Mesangial cell (primary cell): Measurements from ENCODE around the gene DBNDD1. TPM values are rescaled to one million over a fixed set of nuclear protein-coding genes. Genes with fewer than 3 reads are reported as not detected.

Experiments
- total RNA-seq: library from RNA; depleted of rRNA; stranded (reverse); fragments of >200 nt; gene quantifications from 2 replicates; pipeline ENCODE4 v1.2.3, GENCODE V29; 2015

Gene DBNDD1
- 14.2 and 21.8 TPM in 2 replicates for total RNA-seq

DNA sequence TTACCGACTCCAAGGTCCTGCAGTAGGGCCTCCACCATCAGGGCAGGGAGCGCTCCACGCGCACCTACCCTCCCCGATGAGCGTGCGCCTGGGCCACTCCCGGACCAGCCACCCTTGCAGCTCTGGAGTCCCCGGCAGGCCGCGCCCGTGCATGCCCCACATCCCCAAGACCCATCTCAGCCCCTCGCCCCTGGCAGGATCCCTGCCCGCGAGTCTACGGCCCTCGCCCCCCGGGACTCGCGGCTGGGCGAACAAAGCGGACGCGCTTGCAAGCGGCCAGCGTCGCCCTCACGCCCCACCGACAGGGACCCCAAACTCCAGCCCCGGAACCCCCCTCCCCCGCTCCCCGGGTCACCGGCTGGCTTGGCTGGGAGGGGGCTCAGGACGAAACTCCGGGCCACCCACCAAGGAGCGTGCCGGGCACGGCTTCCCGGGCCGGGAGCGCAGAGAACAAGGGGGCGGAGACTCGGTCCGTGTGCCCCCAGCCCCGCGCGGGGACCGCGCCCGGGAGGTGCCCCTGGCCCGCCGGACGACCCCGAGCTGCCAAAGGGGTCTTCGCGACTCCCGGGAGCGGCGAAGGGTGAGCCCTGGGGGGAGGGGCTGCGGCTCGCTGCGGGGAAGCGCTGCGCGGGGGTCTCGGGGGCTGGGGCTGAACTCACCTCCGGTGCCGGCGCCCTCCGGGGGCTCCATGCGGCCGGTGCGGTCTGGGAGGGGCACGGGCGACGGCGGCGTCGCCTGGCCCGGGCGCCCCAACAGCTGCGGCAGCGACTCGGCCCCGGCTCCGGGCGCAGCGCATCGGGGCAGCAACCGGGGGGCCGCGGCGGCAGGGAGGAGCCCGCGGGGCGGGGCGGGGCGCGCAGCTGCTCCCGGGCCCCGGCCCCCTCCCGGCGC, at the start of gene DBNDD1:
Gene DBNDD1 (minus strand): TSS at position 805 of the 891 bp plus-strand sequence. CDS start 115 bp downstream, at position 690.

Other genes with a start within 250 kb of the DBNDD1 start
- 7.7 and 38.1 TPM in 2 replicates for gene FANCA, start 202.8 kb downstream of the DBNDD1 start, total RNA-seq
- gene SPIRE2, start 191.0 kb downstream of the DBNDD1 start, total RNA-seq: 1.5 and 5.8 TPM in 2 replicates
- 103 and 206 TPM in 2 replicates for gene TCF25, start 145.9 kb downstream of the DBNDD1 start, total RNA-seq
- 2.9 and 4.3 TPM in 2 replicates for gene MC1R, start 100.6 kb downstream of the DBNDD1 start, total RNA-seq
- 488 and 691 TPM in 2 replicates for gene TUBB3, start 96.1 kb downstream of the DBNDD1 start, total RNA-seq
- gene DEF8, start 70.7 kb downstream of the DBNDD1 start, total RNA-seq: 100 and 137 TPM in 2 replicates
- not detected in 2 replicates for gene PRDM7, start 57.9 kb upstream of the DBNDD1 start, total RNA-seq